K562 (cell line): ENCODE results near the gene NOD1. TPM values are rescaled to one million over a fixed set of nuclear protein-coding genes. Genes with fewer than 3 reads are reported as not detected.

Experiments used
- ATAC-seq: fragments of 200-7000 bp; cut with Tn5 transposase; 3 replicates; pipeline ENCODE4 v1.9.1; 2020; ENCODE audit warnings: moderate library complexity
- BruUV-seq: library from RNA; stranded (reverse); fragments of 400-500 nt; replicated peaks from 2 replicates; lab custom pipeline; 2021; lab: Mats Ljungman, UMichigan
- CTCF ChIA-PET: fragments of 300-600 bp; formaldehyde crosslinking; extraction: SDS; loops from one replicate; lab custom pipeline; 2021; ENCODE audit warnings: low intra/inter-chr PET ratio; lab: Yijun Ruan, JAX
- POLR2A ChIA-PET: fragments of 300-600, 350-650 bp; sonication (Branson Sonifier 250); formaldehyde crosslinking; extraction: SDS; loops from one replicate; lab custom pipeline; 2021; ENCODE audit warnings: antibody characterized with exemption, inconsistent platforms; lab: Yijun Ruan, JAX
- DNase-seq, 4 experiments: peaks; one replicate each; pipeline versions ENCODE4 v3.0.0 to v3.0.0-alpha.2; 2011 to 2018; ENCODE audit warnings: low spot score in 3 of 4, mixed read lengths in 3 of 4; ENCODE audit errors: extremely low read depth in 1 of 4
- FAIRE-seq: peaks from 2 replicates; lab custom pipeline; 2011; peaks lifted over from hg19 to GRCh38; lab: Jason Lieb, UNC
- H2AFZ ChIP-seq: 2 replicates; pipeline ENCODE4 v1.6.0; 2011; ENCODE audit warnings: low read depth, low read length, control low read depth, inconsistent platforms
- H3K27ac ChIP-seq: fragments of 200-600 bp; 3 replicates; pipeline ENCODE4 v1.8.0; 2011; ENCODE audit warnings: low read depth, mild to moderate bottlenecking, control low read depth, inconsistent platforms, low read length, moderate library complexity, mixed read lengths; ENCODE audit errors: extremely low read depth
- H3K27me3 ChIP-seq, 2 experiments: fragments of 300-600 bp in 1 of 2; 2 replicates in 1 of 2; 3 replicates in 1 of 2; pipeline versions ENCODE4 v1.6.0 to v1.8.0; 2011; ENCODE audit warnings: inconsistent platforms in 2 of 2, low read length in 2 of 2, mild to moderate bottlenecking in 1 of 2, mixed read lengths in 1 of 2, moderate library complexity in 1 of 2; ENCODE audit not compliant: control insufficient read depth in 2 of 2, insufficient read depth in 2 of 2
- H3K36me3 ChIP-seq: fragments of 300-600 bp; 3 replicates; pipeline ENCODE4 v1.8.0; 2011; ENCODE audit warnings: mild to moderate bottlenecking, low read length, inconsistent platforms; ENCODE audit not compliant: control insufficient read depth, insufficient read depth
- H3K4me1 ChIP-seq, 2 experiments: fragments of 200-600 bp in 1 of 2; replicated peaks in 1 of 2; 2 replicates in 1 of 2; 3 replicates in 1 of 2; pipeline versions ENCODE4 v1.5.1 to v1.8.0; 2011; ENCODE audit warnings: inconsistent platforms in 2 of 2, low read length in 2 of 2, mild to moderate bottlenecking in 1 of 2, mixed read lengths in 1 of 2, moderate library complexity in 1 of 2; ENCODE audit not compliant: control insufficient read depth in 2 of 2, insufficient read depth in 2 of 2
- H3K4me2 ChIP-seq: 2 replicates; pipeline ENCODE4 v1.6.1; 2011; ENCODE audit warnings: low read length, control low read depth, inconsistent platforms, mixed read lengths; ENCODE audit not compliant: insufficient read depth
- H3K4me3 ChIP-seq: fragments of 200-600 bp; sonication (generic), shearing (Covaris generic); 2 replicates; pipeline ENCODE4 v1.5.1; 2016; ENCODE audit warnings: control low read depth, inconsistent platforms
- H3K79me2 ChIP-seq: fragments of 200-600 bp; 3 replicates; pipeline ENCODE4 v1.8.0; 2011; ENCODE audit warnings: low read length, inconsistent platforms; ENCODE audit not compliant: control insufficient read depth, insufficient read depth
- H3K9ac ChIP-seq, 2 experiments: 2 replicates each; pipeline versions ENCODE4 v1.6.0 to v1.6.1; 2011; ENCODE audit warnings: low read depth in 2 of 2, low read length in 2 of 2, control low read depth in 1 of 2, inconsistent platforms in 1 of 2, mild to moderate bottlenecking in 1 of 2, mixed read lengths in 1 of 2; ENCODE audit not compliant: insufficient read depth in 1 of 2
- H3K9me1 ChIP-seq: one replicate; pipeline ENCODE4 v1.6.0; 2011; ENCODE audit warnings: inconsistent platforms, mild to moderate bottlenecking, low read length, moderate library complexity; ENCODE audit not compliant: control insufficient read depth, insufficient read depth
- H3K9me3 ChIP-seq: replicated peaks from 2 replicates; pipeline ENCODE4 v1.5.1; 2011; ENCODE audit warnings: low read depth, low read length, inconsistent platforms; ENCODE audit not compliant: control insufficient read depth, insufficient read depth
- H4K20me1 ChIP-seq: replicated peaks from 2 replicates; pipeline ENCODE4 v1.6.1; 2011; ENCODE audit warnings: low read length, inconsistent platforms, mixed read lengths; ENCODE audit not compliant: control insufficient read depth, insufficient read depth
- ARID1B ChIP-seq: fragments of 450-650 bp; IDR thresholded peaks from 2 replicates; pipeline ENCODE4 v1.6.1; 2016; ENCODE audit warnings: antibody characterized with exemption, mild to moderate bottlenecking, inconsistent platforms
- CBFA2T2 ChIP-seq: fragments of 450-650 bp; conservative IDR thresholded peaks from 2 replicates; pipeline ENCODE4 v1.6.1; 2017; ENCODE audit warnings: mild to moderate bottlenecking
- CXXC5 ChIP-seq: fragments of 250-450 bp; sonication (Bioruptor Pico); IDR thresholded peaks from 2 replicates; pipeline ENCODE4 v1.8.0; 2022; ENCODE audit warnings: inconsistent platforms, mild to moderate bottlenecking, moderate library complexity
- GATAD2B ChIP-seq: fragments of 450-650 bp; IDR thresholded peaks from 2 replicates; pipeline ENCODE4 v1.6.1; 2017; ENCODE audit warnings: mild to moderate bottlenecking, borderline replicate concordance
- JUN ChIP-seq, 2 experiments: sonication (generic) in 1 of 2; formaldehyde crosslinking in 1 of 2; IDR thresholded peaks; 2 replicates each; pipeline versions ENCODE4 v1.6.1 to v1.8.0; 2012 to 2022; ENCODE audit warnings: borderline replicate concordance in 2 of 2, mild to moderate bottlenecking in 2 of 2, improper control_type of control experiment in 1 of 2, low read depth in 1 of 2, low read length in 1 of 2, missing genetic modification reagents in 1 of 2
- JUND ChIP-seq, 2 experiments: IDR thresholded peaks; 2 replicates in 1 of 2; 3 replicates in 1 of 2; pipeline ENCODE4 v1.6.1; 2011; ENCODE audit warnings: borderline replicate concordance in 2 of 2, low read depth in 2 of 2, low read length in 2 of 2, improper control_type of control experiment in 1 of 2, missing biosample characterization in 1 of 2, missing genetic modification characterization in 1 of 2, missing genetic modification reagents in 1 of 2
- KDM1A ChIP-seq, 2 experiments: fragments of 450-650 bp; IDR thresholded peaks; 2 replicates each; pipeline ENCODE4 v1.6.1; 2016; ENCODE audit warnings: mild to moderate bottlenecking in 2 of 2
- NCOR1 ChIP-seq: fragments of 450-650 bp; IDR thresholded peaks from 2 replicates; pipeline ENCODE4 v1.6.1; 2016; ENCODE audit warnings: mild to moderate bottlenecking, moderate library complexity
- RCOR1 ChIP-seq, 2 experiments: IDR thresholded peaks; 2 replicates each; pipeline ENCODE4 v1.6.1; 2012; ENCODE audit warnings: low read depth in 2 of 2, low read length in 2 of 2, borderline replicate concordance in 1 of 2, improper control_type of control experiment in 1 of 2
- RFX1 ChIP-seq: fragments of 450-650 bp; IDR thresholded peaks from 2 replicates; pipeline ENCODE4 v1.6.1; 2016; ENCODE audit warnings: mild to moderate bottlenecking, moderate library complexity
- SMARCA4 ChIP-seq: fragments of 450-650 bp; IDR thresholded peaks from 2 replicates; pipeline ENCODE4 v1.6.1; 2016
- SMARCE1 ChIP-seq: fragments of 450-650 bp; IDR thresholded peaks from 2 replicates; pipeline ENCODE4 v1.7.1; 2016; ENCODE audit warnings: mild to moderate bottlenecking
- TAL1 ChIP-seq: fragments of 450-650 bp; IDR thresholded peaks from 2 replicates; pipeline ENCODE4 v1.6.1; 2016; ENCODE audit warnings: mild to moderate bottlenecking
- TEAD4 ChIP-seq, 2 experiments: sonication (generic) in 1 of 2; formaldehyde crosslinking in 1 of 2; IDR thresholded peaks; 2 replicates each; pipeline versions ENCODE4 v1.6.1 to v1.8.0; 2012 to 2022; ENCODE audit warnings: borderline replicate concordance in 1 of 2, inconsistent platforms in 1 of 2, low read length in 1 of 2, mild to moderate bottlenecking in 1 of 2, missing genetic modification reagents in 1 of 2
- ZFP30 ChIP-seq: fragments of 250-450 bp; sonication (Bioruptor Pico); IDR thresholded peaks from 2 replicates; pipeline ENCODE4 v1.8.0; 2022; ENCODE audit warnings: moderate library complexity, mild to moderate bottlenecking, inconsistent platforms, borderline replicate concordance
- ZNF717 ChIP-seq: fragments of 250-450 bp; sonication (Bioruptor Pico); IDR thresholded peaks from 2 replicates; pipeline ENCODE4 v1.5.0; 2021
- ZNF75A ChIP-seq: fragments of 450-650 bp; formaldehyde crosslinking; IDR thresholded peaks from 2 replicates; pipeline ENCODE4 v1.4.0; 2020; ENCODE audit warnings: mild to moderate bottlenecking
- WGBS: fragments of 100-300 bp; shearing (Covaris generic); methylation state at CpG from one replicate; pipeline ENCODE4 v1.1.6; 2016; ENCODE audit warnings: low coverage, mixed read lengths; ENCODE audit not compliant: insufficient coverage; ENCODE audit errors: missing lambda C conversion rate; 5-methylcytosine and 5-hydroxymethylcytosine counted together
- in situ Hi-C: fragments of 300-500 bp; cut with MboI; formaldehyde crosslinking; loops from 4 replicates; pipeline ENCODE4 v1.15.0; 2018; ENCODE audit warnings: inconsistent platforms, mixed read lengths
- intact Hi-C: fragments of 100-400 bp; cut with micrococcal nuclease; formaldehyde crosslinking; loops from 2 replicates; pipeline ENCODE4 v1.14.2; 2022
- polyA plus RNA-seq, 8 experiments: library from polyadenylated mRNA; depleted of rRNA in 4 of 8; stranded (reverse) in 5 of 8; unstranded in 3 of 8; fragments of >200 nt; fragmentation: Nextera tagmentation in 2 of 8; fragmentation: Illumina TruSeq in 1 of 8; extraction: Ambion mirVana in 2 of 8; extraction: Trizol in 1 of 8; gene quantifications; 2 replicates each; pipeline versions ENCODE4 v1.2.1 to v1.2.3, GENCODE V29; 2011 to 2014; ENCODE audit warnings: inconsistent platforms in 1 of 8, missing spikeins in 1 of 8
- total RNA-seq, 7 experiments: library from RNA; depleted of rRNA in 6 of 7; stranded (reverse); fragments of >200 nt in 6 of 7; fragmentation: Illumina TruSeq in 2 of 7; extraction: Trizol in 2 of 7; gene quantifications; 2 replicates each; pipeline versions ENCODE4 v1.2.1 to v1.2.3, GENCODE V29; 2011 to 2021; ENCODE audit warnings: low replicate concordance in 1 of 7

Gene NOD1
- total and polyA plus RNA-seq, 9 of the 15 experiments (the other 6 are each of a cell fraction or from before 2014, with no cell fraction given): 0.34 to 7.1 (median 4.7) TPM

GRCh38 chr7:30526163-30526562, 47.6 kb upstream of the NOD1 start:
- Histone ChIP-seq H3K4me1 (peaks cover 8 to 11% of the 10 kb centered on the region in 2 experiments), H3K27me3 (no peaks in the 10 kb centered on the region), H3K36me3 (no peaks in the 10 kb centered on the region), H3K9ac (no peak overlapping the region), H3K9me1 (peaks cover 5% of the 10 kb centered on the region), H3K79me2 (no peaks in the 10 kb centered on the region), H3K4me2 (0 out of 2 replicates have a peak overlapping the region, but pooled peaks have one; percentile 63), H3K27ac (no peak overlapping the region), H4K20me1 (no peaks in the 10 kb centered on the region), H3K9me3 (no peaks in the 10 kb centered on the region), H2AFZ (no peak overlapping the region), H3K4me3 (no peak overlapping the region)
- FAIRE-seq (peak; percentile 55), DNase-seq (peak; percentile 43 to 68 (median 64)), ATAC-seq (peak; percentile 84)
- ChIA-PET CTCF (no interaction called here), POLR2A (interaction anchor here (0.6 to 1.0 kb wide), 3 partner anchors 13 to 479 kb away, joined by 3 read pairs; no protein-coding TSS in a partner anchor)
- TF ChIP-seq RFX1 (peak; percentile 22; the same call in 1 of the 2 replicates), RCOR1 (IDR thresholded peaks at IDR 0.05; ENCODE audit: borderline replicate concordance in 1 of 2, low read depth in 2 of 2, low read length in 2 of 2) (0 out of 4 replicates have a peak, but pooled peaks of 1 of the 2 experiments have one; percentile 11), GATAD2B (no peak)
- 26% methylated on average over 4 of the region's 4 CpGs for WGBS
- BruUV-seq: no TSS peak
- intact Hi-C loops (no loop called here), in situ Hi-C loops (no loop called here)

- H3K4me3 ChIP-seq: no peak overlapping the region
- no peaks in the 10 kb centered on the region for H3K79me2 ChIP-seq
- intact Hi-C loops: no loop called here
- H3K9me1 ChIP-seq: peaks cover 5% of the 10 kb centered on the region
- ChIA-PET POLR2A (interaction anchor here (0.6 to 1.0 kb wide), 2 partner anchors 12 to 478 kb away, joined by 3 read pairs; no protein-coding TSS in a partner anchor), CTCF (no interaction called here)
- no TSS peak for BruUV-seq
- H4K20me1 ChIP-seq: no peaks in the 10 kb centered on the region
- in situ Hi-C loops: no loop called here
- H3K36me3 ChIP-seq: no peaks in the 10 kb centered on the region
- H3K4me2 ChIP-seq: peak overlapping the region; percentile 63
- H3K4me1 ChIP-seq: peaks cover 8 to 11% of the 10 kb centered on the region in 2 experiments
- no peak overlapping the region for H3K27ac ChIP-seq
- DNase-seq (peak; percentile 32 to 85 (median 48)), ATAC-seq (peak; percentile 94), FAIRE-seq (peak; percentile 95)
- no peak overlapping the region for H3K9ac ChIP-seq
- peak overlapping the region; percentile 33; the same call in 1 of the 2 replicates for H2AFZ ChIP-seq
- no peaks in the 10 kb centered on the region for H3K9me3 ChIP-seq
- no peaks in the 10 kb centered on the region for H3K27me3 ChIP-seq
- WGBS: 2% methylated on average over 5 of the region's 5 CpGs
- TF ChIP-seq ZNF75A (CRISPR knock-in tag): 0 out of 2 replicates have a peak, but pooled peaks have one; percentile 5
- peak; percentile 61 for TF ChIP-seq CBFA2T2
- TF ChIP-seq ARID1B: peak; percentile 76
- peak; percentile 23; the same call in 1 of the 2 replicates for TF ChIP-seq CXXC5 (CRISPR knock-in tag)
- TF ChIP-seq ZNF717 (CRISPR knock-in tag): no peak
- TF ChIP-seq NCOR1: peak; percentile 35; the same call in 1 of the 2 replicates
- peak; percentile 47 for TF ChIP-seq TAL1
- TF ChIP-seq JUND (IDR thresholded peaks at IDR 0.05; ENCODE audit: borderline replicate concordance, low read depth, low read length): peak; percentile 94
- peak; percentile 95; the same call in 2 of the 3 replicates for TF ChIP-seq JUND (tag; IDR thresholded peaks at IDR 0.05; ENCODE audit: borderline replicate concordance, low read depth, low read length)
- peak; percentile 74 for TF ChIP-seq SMARCA4
- no peak for TF ChIP-seq ZFP30
- peak; percentile 78; the same call in 1 of the 2 replicates for TF ChIP-seq JUN (IDR thresholded peaks at IDR 0.05; ENCODE audit: borderline replicate concordance, low read depth, low read length)
- no peak for TF ChIP-seq JUN (CRISPR knock-in tag; IDR thresholded peaks at IDR 0.05; ENCODE audit: borderline replicate concordance)
- peak; percentile 72 for TF ChIP-seq SMARCE1
- peak; percentile 10 to 46; a peak in 2 of 4 replicates for TF ChIP-seq KDM1A (IDR thresholded peaks at IDR 0.05)
- peak; percentile 61; the same call in 1 of the 2 replicates for TF ChIP-seq TEAD4 (IDR thresholded peaks at IDR 0.05; ENCODE audit: low read length)
- no peak for TF ChIP-seq TEAD4 (CRISPR knock-in tag; IDR thresholded peaks at IDR 0.05; ENCODE audit: borderline replicate concordance)
Measured at GRCh38 chr7:30525429-30525828, 46.8 kb upstream of the NOD1 start.
